GM20000 (cell line): Measurements from ENCODE around the gene CA4.

Experiments used
- DNase-seq: peaks from one replicate; pipeline ENCODE4 v3.0.0; 2012; ENCODE audit warnings: low spot score
- TF ChIP-seq, protein P1 (sequence below): IDR thresholded peaks from 2 replicates; pipeline ENCODE4 v1.5.1; 2012; ENCODE audit warnings: mild to moderate bottlenecking, control low read depth; ENCODE audit errors: extremely low read depth, missing control alignments

The CA4 gene

GRCh38 chr17:60156746-60157145 lies 7.0 kb downstream of the CA4 start:
- no peak for DNase-seq
- TF ChIP-seq, protein P1, sequence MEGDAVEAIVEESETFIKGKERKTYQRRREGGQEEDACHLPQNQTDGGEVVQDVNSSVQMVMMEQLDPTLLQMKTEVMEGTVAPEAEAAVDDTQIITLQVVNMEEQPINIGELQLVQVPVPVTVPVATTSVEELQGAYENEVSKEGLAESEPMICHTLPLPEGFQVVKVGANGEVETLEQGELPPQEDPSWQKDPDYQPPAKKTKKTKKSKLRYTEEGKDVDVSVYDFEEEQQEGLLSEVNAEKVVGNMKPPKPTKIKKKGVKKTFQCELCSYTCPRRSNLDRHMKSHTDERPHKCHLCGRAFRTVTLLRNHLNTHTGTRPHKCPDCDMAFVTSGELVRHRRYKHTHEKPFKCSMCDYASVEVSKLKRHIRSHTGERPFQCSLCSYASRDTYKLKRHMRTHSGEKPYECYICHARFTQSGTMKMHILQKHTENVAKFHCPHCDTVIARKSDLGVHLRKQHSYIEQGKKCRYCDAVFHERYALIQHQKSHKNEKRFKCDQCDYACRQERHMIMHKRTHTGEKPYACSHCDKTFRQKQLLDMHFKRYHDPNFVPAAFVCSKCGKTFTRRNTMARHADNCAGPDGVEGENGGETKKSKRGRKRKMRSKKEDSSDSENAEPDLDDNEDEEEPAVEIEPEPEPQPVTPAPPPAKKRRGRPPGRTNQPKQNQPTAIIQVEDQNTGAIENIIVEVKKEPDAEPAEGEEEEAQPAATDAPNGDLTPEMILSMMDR, result no peak

DNA sequence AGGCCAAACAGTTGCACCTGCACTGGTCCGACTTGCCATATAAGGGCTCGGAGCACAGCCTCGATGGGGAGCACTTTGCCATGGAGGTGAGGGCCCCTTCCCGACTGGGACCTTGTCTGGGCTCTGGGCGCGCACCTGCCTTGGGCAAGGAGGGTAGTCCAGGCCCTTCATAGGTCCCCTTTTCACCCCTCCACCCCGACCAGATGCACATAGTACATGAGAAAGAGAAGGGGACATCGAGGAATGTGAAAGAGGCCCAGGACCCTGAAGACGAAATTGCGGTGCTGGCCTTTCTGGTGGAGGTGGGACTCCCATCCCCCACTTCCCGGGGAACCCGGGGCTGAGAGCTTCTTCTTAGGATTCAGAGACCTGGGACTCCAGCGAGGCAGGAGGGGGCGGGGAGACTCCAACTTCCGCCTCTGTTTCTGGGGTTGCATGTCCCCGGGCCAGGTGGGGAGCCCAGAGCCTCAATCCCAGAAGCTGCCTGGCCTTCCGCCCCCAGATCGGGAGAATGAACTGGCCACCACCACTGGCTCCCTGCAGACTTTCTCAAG lies 7.8 kb downstream of the CA4 start:
- peak; percentile 21 for DNase-seq
- TF ChIP-seq, protein P1, result no peak

- TF ChIP-seq, protein P1, result no peak
- peak; percentile 9 for DNase-seq
These were observed 9.1 kb downstream of the CA4 start for GRCh38 chr17:60158751-60159478.

GRCh38 chr17:60159479-60159866 lies 9.7 kb downstream of the CA4 start:
- peak; percentile 9 for DNase-seq
- TF ChIP-seq, protein P1, result no peak

GRCh38 chr17:60160829-60161501 lies 11.2 kb downstream of the CA4 start:
- TF ChIP-seq, protein P1, result no peak
- DNase-seq, result peak; percentile 55

DNA sequence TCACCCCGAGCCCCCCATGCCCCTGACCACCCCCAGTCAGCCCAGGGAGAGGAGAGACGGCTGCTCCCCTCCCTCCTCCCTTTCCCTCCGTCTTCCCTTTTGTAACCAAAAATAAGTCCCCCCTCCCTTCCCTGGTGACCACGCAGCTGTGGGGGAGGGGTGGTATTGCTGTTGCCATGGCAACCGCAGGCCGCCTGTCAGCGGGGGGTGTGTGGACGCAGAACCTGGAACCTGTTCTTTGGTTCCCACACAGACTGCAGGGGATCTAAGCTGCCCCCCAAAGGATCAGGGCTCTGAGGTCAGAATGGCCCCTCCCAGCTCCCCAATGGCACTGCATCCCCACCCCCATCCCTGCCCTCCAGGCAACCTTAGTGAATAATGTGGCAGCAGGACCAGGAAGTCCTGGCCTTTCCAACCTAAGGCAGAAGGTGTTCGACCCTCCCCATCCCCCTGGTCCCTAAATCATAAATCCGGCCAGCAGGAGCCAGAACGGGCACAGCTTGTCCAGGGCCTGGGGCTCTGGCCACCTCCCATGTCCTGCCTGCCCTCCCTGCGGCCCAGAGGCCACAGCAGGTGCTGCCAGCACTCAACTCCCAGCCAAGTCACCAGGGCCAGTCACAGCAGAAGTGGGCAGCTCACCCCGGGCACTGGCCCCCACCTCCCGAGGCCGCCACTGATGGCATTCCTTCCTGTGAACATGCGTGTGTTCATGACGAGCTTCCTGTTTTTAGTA lies 12.0 kb downstream of the CA4 start:
- TF ChIP-seq, protein P1, result no peak
- peak; percentile 20 for DNase-seq

DNA sequence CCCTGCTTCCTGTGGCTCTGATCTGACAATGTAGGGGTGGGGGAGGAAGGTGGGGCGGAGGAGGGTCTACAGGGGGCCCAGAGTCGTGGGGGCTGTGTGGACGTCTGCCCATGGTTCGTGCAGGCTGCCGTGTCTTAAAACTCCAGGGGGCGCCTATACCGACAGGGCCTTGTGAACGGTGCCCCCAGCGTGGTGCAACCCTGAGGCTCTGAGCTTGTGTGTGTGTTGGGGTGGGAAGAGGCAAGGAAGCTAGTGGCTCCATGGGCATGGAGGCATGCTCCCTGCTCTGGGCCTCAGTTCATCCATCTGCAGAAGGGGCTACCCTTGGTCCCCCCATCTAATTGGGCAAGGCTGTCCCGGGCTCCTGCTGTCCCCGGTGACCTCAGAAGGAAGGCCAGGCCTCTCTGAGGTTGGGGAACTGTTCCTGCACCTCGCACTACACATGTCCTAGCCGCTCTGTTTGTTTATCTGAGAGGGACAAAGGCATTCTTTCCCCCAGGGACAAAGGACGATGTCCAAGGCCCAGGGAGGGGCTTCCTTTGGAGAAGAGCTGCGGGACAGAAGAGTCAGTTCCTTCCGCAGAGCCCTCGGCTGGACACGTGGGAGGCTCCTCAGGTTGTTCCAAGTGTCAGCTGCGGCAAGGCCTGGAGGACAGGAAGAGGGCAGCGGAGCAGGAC lies 13.5 kb downstream of the CA4 start:
- TF ChIP-seq, protein P1, result no peak
- no peak for DNase-seq
